ENCODE data around the gene IFRD2. TPM values are rescaled to one million over a fixed set of nuclear protein-coding genes. Genes with fewer than 3 reads are reported as not detected.
"Not testable (repeated sequence)": the region's sequence is repeated elsewhere in the genome, so short reads cannot be mapped to it uniquely, and the experiment has no call there.

IFRD2 gene
- polyA plus RNA-seq, 10 donors: 32.0 to 54.6 (median 50.2) TPM

- DNase-seq: no peak
Observed at GRCh38 chr3:50256978-50257890, 35.0 kb downstream of the IFRD2 start.

- no peak for DNase-seq
Observed at GRCh38 chr3:50255251-50255615, 37.0 kb downstream of the IFRD2 start.

GRCh38 chr3:50254577-50255250, 37.5 kb downstream of the IFRD2 start:
- no peak for DNase-seq

- DNase-seq: no peak
Observed at GRCh38 chr3:50251220-50251619, 41.0 kb downstream of the IFRD2 start.

GRCh38 chr3:50250514-50250913, 41.7 kb downstream of the IFRD2 start:
- no peak for DNase-seq

- DNase-seq: no peak
Observed at GRCh38 chr3:50249457-50249856, 42.8 kb downstream of the IFRD2 start.

GRCh38 chr3:50248387-50248786, 43.8 kb downstream of the IFRD2 start:
- DNase-seq: no peak

- peak; percentile 63 to 78 (median 74) for DNase-seq
Observed at GRCh38 chr3:50246517-50246954, 45.7 kb downstream of the IFRD2 start.

GRCh38 chr3:50245831-50246516, 46.3 kb downstream of the IFRD2 start:
- DNase-seq: peak; percentile 84 to 95 (median 90)

- DNase-seq: no peak
Observed at GRCh38 chr3:50245251-50245745, 46.9 kb downstream of the IFRD2 start.

GRCh38 chr3:50244813-50245212, 47.4 kb downstream of the IFRD2 start:
- DNase-seq: not testable (repeated sequence)

- no peak for DNase-seq
Observed at GRCh38 chr3:50243543-50243895, 48.7 kb downstream of the IFRD2 start.

- peak in 1 of 3 donors; percentile 76 for DNase-seq
Observed at GRCh38 chr3:50242851-50243542, 49.2 kb downstream of the IFRD2 start.

GRCh38 chr3:50242381-50242770, 49.9 kb downstream of the IFRD2 start:
- DNase-seq: no peak

- no peak for DNase-seq
Observed at GRCh38 chr3:50241713-50242380, 50.4 kb downstream of the IFRD2 start.

GRCh38 chr3:50241163-50241562, 51.1 kb downstream of the IFRD2 start:
- peak in 1 of 3 donors; percentile 49 for DNase-seq

GRCh38 chr3:50239649-50240048, 52.6 kb downstream of the IFRD2 start:
- DNase-seq: no peak

- peak in 1 of 3 donors; percentile 39 for DNase-seq
Observed at GRCh38 chr3:50238549-50239026, 53.6 kb downstream of the IFRD2 start.

- peak; percentile 63 to 89 (median 79) for DNase-seq
Observed at GRCh38 chr3:50237754-50238548, 54.3 kb downstream of the IFRD2 start.

Data from muscle of back (tissue), 11 donors.